ENCODE results near the gene OR2H1.

OR2H1 gene

GRCh38 chr6:29504961-29505360 is 48.0 kb downstream of the OR2H1 start:
- no peak for DNase-seq (ENCODE audit: low read depth in 1 of 2, low spot score in 1 of 2)
- in situ Hi-C loops (cut with HindIII; ENCODE audit: low pct_unique_long_range_greater_than_20kb, low sequenced_read_pairs) = no loop called here
- no peak for TF ChIP-seq JUND (IDR thresholded peaks at IDR 0.05; ENCODE audit: low read depth)

GRCh38 chr6:29505808-29506207 is 48.9 kb downstream of the OR2H1 start:
- TF ChIP-seq JUND (IDR thresholded peaks at IDR 0.05; ENCODE audit: low read depth) = no peak
- in situ Hi-C loops (cut with HindIII; ENCODE audit: low pct_unique_long_range_greater_than_20kb, low sequenced_read_pairs) = no loop called here
- DNase-seq (ENCODE audit: low read depth in 1 of 2, low spot score in 1 of 2) = no peak

GRCh38 chr6:29506446-29507067 is 49.6 kb downstream of the OR2H1 start:
- no peak for DNase-seq (ENCODE audit: low read depth in 1 of 2, low spot score in 1 of 2)
- no peak for TF ChIP-seq JUND (IDR thresholded peaks at IDR 0.05; ENCODE audit: low read depth)
- in situ Hi-C loops (cut with HindIII; ENCODE audit: low pct_unique_long_range_greater_than_20kb, low sequenced_read_pairs) = no loop called here

GRCh38 chr6:29507319-29507718 is 50.4 kb downstream of the OR2H1 start:
- in situ Hi-C loops (cut with HindIII; ENCODE audit: low pct_unique_long_range_greater_than_20kb, low sequenced_read_pairs) = no loop called here
- TF ChIP-seq JUND (IDR thresholded peaks at IDR 0.05; ENCODE audit: low read depth) = no peak
- no peak for DNase-seq (ENCODE audit: low read depth in 1 of 2, low spot score in 1 of 2)

- no peak for TF ChIP-seq JUND (IDR thresholded peaks at IDR 0.05; ENCODE audit: low read depth)
- DNase-seq (ENCODE audit: low read depth in 1 of 2, low spot score in 1 of 2) = no peak
- in situ Hi-C loops (cut with HindIII; ENCODE audit: low pct_unique_long_range_greater_than_20kb, low sequenced_read_pairs) = no loop called here
Observed at GRCh38 chr6:29509239-29509638, 52.3 kb downstream of the OR2H1 start.

GRCh38 chr6:29509711-29510110 is 52.8 kb downstream of the OR2H1 start:
- in situ Hi-C loops (cut with HindIII; ENCODE audit: low pct_unique_long_range_greater_than_20kb, low sequenced_read_pairs) = no loop called here
- TF ChIP-seq JUND (IDR thresholded peaks at IDR 0.05; ENCODE audit: low read depth) = no peak
- DNase-seq (ENCODE audit: low read depth in 1 of 2, low spot score in 1 of 2) = no peak

GRCh38 chr6:29510202-29510601 is 53.2 kb downstream of the OR2H1 start:
- no peak for DNase-seq (ENCODE audit: low read depth in 1 of 2, low spot score in 1 of 2)
- no peak for TF ChIP-seq JUND (IDR thresholded peaks at IDR 0.05; ENCODE audit: low read depth)
- in situ Hi-C loops (cut with HindIII; ENCODE audit: low pct_unique_long_range_greater_than_20kb, low sequenced_read_pairs) = no loop called here

- in situ Hi-C loops (cut with HindIII; ENCODE audit: low pct_unique_long_range_greater_than_20kb, low sequenced_read_pairs) = no loop called here
- TF ChIP-seq JUND (IDR thresholded peaks at IDR 0.05; ENCODE audit: low read depth) = no peak
- no peak for DNase-seq (ENCODE audit: low read depth in 1 of 2, low spot score in 1 of 2)
Observed at GRCh38 chr6:29510746-29511300, 53.9 kb downstream of the OR2H1 start.
